SH-SY5Y (cell line): Measurements from ENCODE around the gene KLHL1.

Experiments used
- GATA2 ChIP-seq: IDR thresholded peaks from 2 replicates; pipeline ENCODE4 v1.6.1; 2011; ENCODE audit warnings: mild to moderate bottlenecking, low read depth, low read length
- GATA3 ChIP-seq: IDR thresholded peaks from 2 replicates; pipeline ENCODE4 v1.6.1; 2011; ENCODE audit warnings: low read depth, mild to moderate bottlenecking, low read length, moderate library complexity

- TF ChIP-seq GATA3 (no peak), GATA2 (no peak)
Measured at GRCh38 chr13:69882451-69882850, 225.8 kb downstream of the KLHL1 start.
